Measurements from ENCODE around the gene LCE3A. TPM values are rescaled to one million over a fixed set of nuclear protein-coding genes. Genes with fewer than 3 reads are reported as not detected.

LCE3A gene
- total and polyA plus RNA-seq, 2 of the 4 experiments (the other 2 are of a cell fraction), result not detected

GRCh38 chr1:152582647-152583046 lies 40.3 kb downstream of the LCE3A start:
- H3K18ac ChIP-seq (ENCODE audit: low read depth, low read length), result no peak overlapping the region
- dilution Hi-C loops (cut with HindIII; ENCODE audit: low sequenced_read_pairs, unreplicated experiment), result no loop called here
- no peak overlapping the region for H2BK120ac ChIP-seq (ENCODE audit: low read depth, low read length)
- no peak overlapping the region for H4K5ac ChIP-seq (ENCODE audit: low read depth, low read length)
- no TSS peak for BruUV-seq (replicated peaks)
- H4K8ac ChIP-seq (ENCODE audit: low read depth in 2 of 2, low read length in 2 of 2), result no peak overlapping the region
- no peaks in the 10 kb centered on the region for H3K9me1 ChIP-seq (ENCODE audit: insufficient read depth, low read length)
- H3K23ac ChIP-seq (ENCODE audit: low read depth, low read length), result no peak overlapping the region
- H4K91ac ChIP-seq (ENCODE audit: insufficient read depth, low read depth, low read length), result no peak overlapping the region
- no peak overlapping the region for H3K14ac ChIP-seq (replicated peaks; ENCODE audit: low read depth, low read length)
- no peak overlapping the region for H2BK20ac ChIP-seq (ENCODE audit: low read depth, low read length)
- no peak overlapping the region for H3K4me2 ChIP-seq (ENCODE audit: low read depth, low read length)
- no peak overlapping the region for H2AK9ac ChIP-seq (replicated peaks; ENCODE audit: low read depth, low read length, poor library complexity)
- CTCF ChIA-PET, result no interaction called here
- H3K56ac ChIP-seq (ENCODE audit: extremely low read depth, insufficient read depth, low read length), result no peak overlapping the region
- POLR2A ChIA-PET (ENCODE audit: unreplicated experiment), result no interaction called here
- H2AK5ac ChIP-seq (ENCODE audit: low read depth, low read length), result no peak overlapping the region
- no peak overlapping the region for H3K4ac ChIP-seq (ENCODE audit: low read depth, low read length)
- H3K79me1 ChIP-seq (ENCODE audit: low read depth in 1 of 2, low read length in 2 of 2), result no peaks in the 10 kb centered on the region
- no peaks in the 10 kb centered on the region for H4K20me1 ChIP-seq (ENCODE audit: insufficient read depth, low read length)
- TF ChIP-seq CEBPB (IDR thresholded peaks at IDR 0.05; ENCODE audit: low read depth, low read length) (no peak), POLR2A (IDR thresholded peaks at IDR 0.05; ENCODE audit: low read depth, low read length) (no peak), NFE2L2 (IDR thresholded peaks at IDR 0.05; ENCODE audit: low read depth, low read length) (0 out of 2 replicates have a peak, but pooled peaks have one; percentile 30), CTCF (conservative IDR thresholded peaks at IDR 0.05; ENCODE audit: low read depth, low read length) (no peak)
- no peaks in the 10 kb centered on the region for H3K4me1 ChIP-seq (ENCODE audit: control insufficient read depth, insufficient read depth, low read length)
- in situ Hi-C loops (cut with MboI; ENCODE audit: low sequenced_read_pairs), result no loop called here
- H3K4me3 ChIP-seq (ENCODE audit: insufficient read depth, low read depth, low read length), result no peak overlapping the region
- H3K27ac ChIP-seq (ENCODE audit: insufficient read depth, low read length), result no peak overlapping the region
- no peaks in the 10 kb centered on the region for H3K27me3 ChIP-seq (ENCODE audit: control insufficient read depth, insufficient read depth, low read length)
- DNase-seq (peak; percentile 0), ATAC-seq (ENCODE audit: low read depth) (no peak)
- no peak overlapping the region for H2BK15ac ChIP-seq (ENCODE audit: low read depth, low read length)
- WGBS, 2 experiments (ENCODE audit: extremely low coverage in 2 of 2, insufficient read length in 1 of 2), result no CpG with 5 or more reads among the region's 1 CpG
- no peaks in the 10 kb centered on the region for H3K9me3 ChIP-seq (ENCODE audit: control insufficient read depth, insufficient read depth, low read length)
- no peaks in the 10 kb centered on the region for H3K36me3 ChIP-seq (ENCODE audit: control insufficient read depth, insufficient read depth, low read length)
- H3K9ac ChIP-seq (ENCODE audit: low read depth, low read length), result no peak overlapping the region
- no peak overlapping the region for H2AFZ ChIP-seq (replicated peaks; ENCODE audit: low read length, poor library complexity)
- H2BK5ac ChIP-seq (ENCODE audit: low read depth, low read length, poor library complexity, severe bottlenecking), result no peak overlapping the region
- intact Hi-C loops (cut with micrococcal nuclease), result no loop called here
